ENCODE results near the gene CHMP1A. TPM values are rescaled to one million over a fixed set of nuclear protein-coding genes. Genes with fewer than 3 reads are reported as not detected.
"Not testable (repeated sequence)": the region's sequence is repeated elsewhere in the genome, so short reads cannot be mapped to it uniquely, and the experiment has no call there.

The CHMP1A gene
- total RNA-seq, 1 donor from 2014 or later, result 65.3 TPM

GRCh38 chr16:89637379-89637778 lies 20.1 kb downstream of the CHMP1A start:
- Mint-ChIP-seq H3K27me3 (ENCODE audit: low read depth) (peaks cover 4% of the 10 kb centered on the region), H3K27ac (ENCODE audit: unreplicated experiment) (no peak overlapping the region), H3K36me3 (ENCODE audit: low read depth) (no peaks in the 10 kb centered on the region), H3K4me1 (ENCODE audit: low read depth) (peaks cover 8% of the 10 kb centered on the region), H3K9me3 (ENCODE audit: low read depth) (no peaks in the 10 kb centered on the region), H3K4me3 (ENCODE audit: unreplicated experiment) (no peak overlapping the region)
- DNase-seq (ENCODE audit: low spot score), result no peak
- TF ChIP-seq, protein P1, sequence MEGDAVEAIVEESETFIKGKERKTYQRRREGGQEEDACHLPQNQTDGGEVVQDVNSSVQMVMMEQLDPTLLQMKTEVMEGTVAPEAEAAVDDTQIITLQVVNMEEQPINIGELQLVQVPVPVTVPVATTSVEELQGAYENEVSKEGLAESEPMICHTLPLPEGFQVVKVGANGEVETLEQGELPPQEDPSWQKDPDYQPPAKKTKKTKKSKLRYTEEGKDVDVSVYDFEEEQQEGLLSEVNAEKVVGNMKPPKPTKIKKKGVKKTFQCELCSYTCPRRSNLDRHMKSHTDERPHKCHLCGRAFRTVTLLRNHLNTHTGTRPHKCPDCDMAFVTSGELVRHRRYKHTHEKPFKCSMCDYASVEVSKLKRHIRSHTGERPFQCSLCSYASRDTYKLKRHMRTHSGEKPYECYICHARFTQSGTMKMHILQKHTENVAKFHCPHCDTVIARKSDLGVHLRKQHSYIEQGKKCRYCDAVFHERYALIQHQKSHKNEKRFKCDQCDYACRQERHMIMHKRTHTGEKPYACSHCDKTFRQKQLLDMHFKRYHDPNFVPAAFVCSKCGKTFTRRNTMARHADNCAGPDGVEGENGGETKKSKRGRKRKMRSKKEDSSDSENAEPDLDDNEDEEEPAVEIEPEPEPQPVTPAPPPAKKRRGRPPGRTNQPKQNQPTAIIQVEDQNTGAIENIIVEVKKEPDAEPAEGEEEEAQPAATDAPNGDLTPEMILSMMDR (IDR thresholded peaks at IDR 0.05), result no peak

DNA sequence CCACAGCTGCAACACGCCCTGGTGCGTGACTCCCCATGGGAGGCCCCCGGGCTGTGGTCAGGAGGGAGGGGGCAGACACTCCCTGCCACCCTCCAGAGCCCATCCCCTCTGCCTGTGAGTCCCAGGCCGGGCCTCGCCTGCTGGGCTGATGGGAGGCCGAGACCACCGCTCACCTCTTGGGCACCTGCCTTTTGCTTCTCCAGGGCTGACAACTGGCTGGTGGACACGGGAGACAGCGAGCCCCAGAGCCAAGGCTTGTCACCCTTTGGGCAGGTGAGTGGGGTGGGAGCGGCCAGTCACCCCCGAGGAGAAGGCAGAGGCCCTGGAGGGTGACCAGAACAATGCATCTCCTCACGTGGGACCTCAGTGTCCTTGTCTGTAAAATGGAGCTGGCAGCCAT lies 20.8 kb downstream of the CHMP1A start:
- Mint-ChIP-seq H3K27ac (ENCODE audit: unreplicated experiment) (no peak overlapping the region), H3K4me3 (ENCODE audit: unreplicated experiment) (no peak overlapping the region), H3K36me3 (ENCODE audit: low read depth) (no peaks in the 10 kb centered on the region), H3K4me1 (ENCODE audit: low read depth) (peaks cover 8% of the 10 kb centered on the region), H3K9me3 (ENCODE audit: low read depth) (no peaks in the 10 kb centered on the region), H3K27me3 (ENCODE audit: low read depth) (peaks cover 4% of the 10 kb centered on the region)
- TF ChIP-seq, protein P1 (IDR thresholded peaks at IDR 0.05), result no peak
- no peak for DNase-seq (ENCODE audit: low spot score)

DNA sequence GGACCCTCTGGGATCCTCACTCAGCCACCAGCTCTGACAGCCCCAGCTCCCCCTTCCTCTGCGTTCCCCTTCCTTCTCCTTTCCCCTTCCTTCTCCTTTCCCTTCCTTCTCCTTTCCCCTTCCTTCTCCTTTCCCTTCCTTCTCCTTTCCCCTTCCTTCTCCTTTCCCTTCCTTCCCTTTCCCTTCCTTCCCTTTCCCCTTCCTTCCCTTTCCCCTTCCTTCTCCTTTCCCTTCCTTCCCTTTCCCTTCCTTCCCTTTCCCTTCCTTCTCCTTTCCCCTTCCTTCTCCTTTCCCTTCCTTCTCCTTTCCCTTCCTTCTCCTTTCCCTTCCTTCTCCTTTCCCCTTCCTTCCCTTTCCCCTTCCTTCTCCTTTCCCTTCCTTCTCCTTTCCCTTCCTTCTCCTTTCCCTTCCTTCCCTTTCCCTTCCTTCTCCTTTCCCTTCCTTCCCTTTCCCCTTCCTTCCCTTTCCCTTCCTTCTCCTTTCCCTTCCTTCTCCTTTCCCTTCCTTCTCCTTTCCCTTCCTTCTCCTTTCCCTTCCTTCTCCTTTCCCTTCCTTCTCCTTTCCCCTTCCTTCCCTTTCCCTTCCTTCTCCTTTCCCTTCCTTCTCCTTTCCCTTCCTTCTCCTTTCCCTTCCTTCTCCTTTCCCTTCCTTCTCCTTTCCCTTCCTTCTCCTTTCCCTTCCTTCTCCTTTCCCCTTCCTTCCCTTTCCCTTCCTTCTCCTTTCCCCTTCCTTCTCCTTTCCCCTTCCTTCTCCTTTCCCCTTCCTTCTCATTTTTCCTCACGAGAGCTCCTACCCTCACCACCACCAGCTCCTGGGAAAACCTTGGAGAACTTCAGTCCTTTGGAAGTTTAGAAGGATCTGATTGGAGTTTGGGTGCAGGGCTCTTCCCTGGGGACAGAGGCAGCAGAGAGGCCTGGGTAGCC lies 22.8 kb downstream of the CHMP1A start:
- H3K27ac Mint-ChIP-seq (ENCODE audit: unreplicated experiment); H3K36me3 Mint-ChIP-seq (ENCODE audit: low read depth); H3K4me1 Mint-ChIP-seq (ENCODE audit: low read depth): not testable (repeated sequence)

DNA sequence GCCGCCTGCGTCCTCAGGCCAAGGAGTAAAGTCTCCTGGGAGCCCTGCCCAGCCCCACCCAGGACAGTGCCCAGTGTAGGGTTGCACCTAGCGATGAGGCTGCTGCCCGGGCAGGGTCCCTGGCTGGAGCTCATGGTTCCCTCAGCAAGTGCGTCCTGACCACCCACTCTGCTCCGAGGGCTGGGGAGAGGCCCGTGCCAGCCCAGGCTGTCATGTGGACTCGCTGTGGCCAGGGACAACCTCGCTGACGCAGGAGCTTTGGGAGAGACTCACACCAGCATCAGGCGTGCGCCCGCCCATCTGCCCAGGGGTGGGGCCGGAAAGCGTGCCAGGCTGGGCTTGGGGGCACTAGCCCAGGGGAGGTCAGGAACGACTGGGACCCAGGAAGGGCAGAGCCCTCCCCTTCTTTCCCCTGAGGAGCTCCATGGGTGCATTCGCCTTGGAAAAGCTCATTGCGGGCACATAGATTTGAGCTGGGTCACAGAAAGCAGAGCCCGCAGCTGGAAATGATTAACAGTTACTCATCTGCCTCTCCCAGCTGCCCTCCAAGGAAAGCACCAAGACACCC lies 24.4 kb downstream of the CHMP1A start:
- Mint-ChIP-seq H3K27me3 (ENCODE audit: low read depth) (peaks cover 4% of the 10 kb centered on the region), H3K36me3 (ENCODE audit: low read depth) (no peaks in the 10 kb centered on the region), H3K4me3 (ENCODE audit: unreplicated experiment) (no peak overlapping the region), H3K9me3 (ENCODE audit: low read depth) (no peaks in the 10 kb centered on the region), H3K4me1 (ENCODE audit: low read depth) (no peaks in the 10 kb centered on the region), H3K27ac (ENCODE audit: unreplicated experiment) (no peak overlapping the region)
- DNase-seq (ENCODE audit: low spot score), result no peak
- TF ChIP-seq, protein P1 (IDR thresholded peaks at IDR 0.05), result no peak

More for the DNA sequence above, 22.8 kb downstream of the CHMP1A start:
- not testable (repeated sequence) for DNase-seq (ENCODE audit: low spot score); H3K9me3 Mint-ChIP-seq (ENCODE audit: low read depth); H3K4me3 Mint-ChIP-seq (ENCODE audit: unreplicated experiment); H3K27me3 Mint-ChIP-seq (ENCODE audit: low read depth)

GRCh38 chr16:89629827-89630610 lies 27.5 kb downstream of the CHMP1A start:
- DNase-seq (ENCODE audit: low spot score), result no peak
- TF ChIP-seq, protein P1 (IDR thresholded peaks at IDR 0.05), result no peak
- H3K27ac Mint-ChIP-seq (ENCODE audit: unreplicated experiment), result no peak overlapping the region
- H3K27me3 Mint-ChIP-seq (ENCODE audit: low read depth), result peaks cover 9% of the 10 kb centered on the region
- no peaks in the 10 kb centered on the region for H3K4me1 Mint-ChIP-seq (ENCODE audit: low read depth)
- H3K9me3 Mint-ChIP-seq (ENCODE audit: low read depth), result no peaks in the 10 kb centered on the region
- no peaks in the 10 kb centered on the region for H3K36me3 Mint-ChIP-seq (ENCODE audit: low read depth)
- H3K4me3 Mint-ChIP-seq (ENCODE audit: unreplicated experiment), result no peak overlapping the region

All from chondrocyte (in vitro differentiated cells).